ENCODE results near the gene CKS1B. TPM values are rescaled to one million over a fixed set of nuclear protein-coding genes. Genes with fewer than 3 reads are reported as not detected.
A peak's percentile ranks its signal among the peaks of the same experiment; 100 is the strongest.

The CKS1B gene
- total RNA-seq, 2 experiments from 2014 or later, result 197 to 205 TPM

- intact Hi-C loops (cut with micrococcal nuclease), result no loop called here
- peak overlapping the region; percentile 97 for H3K27ac Mint-ChIP-seq
- peaks cover 15% of the 10 kb centered on the region for H3K36me3 Mint-ChIP-seq
- peak overlapping the region; percentile 79 for H3K4me3 Mint-ChIP-seq
- peak; percentile 87 for DNase-seq
- ChIA-PET POLR2A (interaction anchor here (0.7 to 2.9 kb wide), 6 partner anchors 9 to 392 kb away, joined by 3 to 20 read pairs (median 4); partner anchors contain the start of genes PMVK and PYGO2), CTCF (interaction anchor here (0.6 to 5.3 kb wide), 13 partner anchors 9 to 392 kb away, joined by 3 to 38 read pairs (median 4); partner anchors contain the start of genes ADAM15, EFNA4, PMVK and PYGO2)
- H3K27me3 Mint-ChIP-seq, result no peaks in the 10 kb centered on the region
- H3K9me3 Mint-ChIP-seq, result no peaks in the 10 kb centered on the region
- peaks cover 74% of the 10 kb centered on the region for H3K4me1 Mint-ChIP-seq (ENCODE audit: low read depth)
These were observed 22.4 kb upstream of the CKS1B start for GRCh38 chr1:154951901-154952657.

GRCh38 chr1:154952664-154953063 lies 21.8 kb upstream of the CKS1B start:
- Mint-ChIP-seq H3K9me3 (no peaks in the 10 kb centered on the region), H3K4me3 (peak overlapping the region; percentile 79), H3K27ac (peak overlapping the region; percentile 97), H3K36me3 (peaks cover 14% of the 10 kb centered on the region), H3K27me3 (no peaks in the 10 kb centered on the region), H3K4me1 (ENCODE audit: low read depth) (peaks cover 78% of the 10 kb centered on the region)
- POLR2A ChIA-PET, result interaction anchor here (0.7 to 2.9 kb wide), 6 partner anchors 9 to 393 kb away, joined by 3 to 20 read pairs (median 4); partner anchors contain the start of genes PMVK and PYGO2
- intact Hi-C loops (cut with micrococcal nuclease), result no loop called here
- CTCF ChIA-PET, result interaction anchor here (0.6 to 5.3 kb wide), 13 partner anchors 8 to 393 kb away, joined by 3 to 38 read pairs (median 4); partner anchors contain the start of genes ADAM15, EFNA4, PMVK and PYGO2
- no peak for DNase-seq

GRCh38 chr1:154953611-154954038 lies 20.9 kb upstream of the CKS1B start:
- H3K27ac Mint-ChIP-seq, result peak overlapping the region; percentile 97
- intact Hi-C loops (cut with micrococcal nuclease), result no loop called here
- H3K4me3 Mint-ChIP-seq, result peak overlapping the region; percentile 92
- peaks cover 80% of the 10 kb centered on the region for H3K4me1 Mint-ChIP-seq (ENCODE audit: low read depth)
- ChIA-PET POLR2A (interaction anchor here (0.9 to 3.7 kb wide), 4 partner anchors 9 to 47 kb away, joined by 3 to 23 read pairs (median 16); partner anchors contain the start of genes PMVK and ZBTB7B), CTCF (interaction anchor here (1.1 to 5.3 kb wide), 9 partner anchors 7 to 108 kb away, joined by 3 to 38 read pairs (median 9); partner anchors contain the start of genes FLAD1, PMVK and PYGO2)
- DNase-seq, result no peak
- H3K9me3 Mint-ChIP-seq, result no peaks in the 10 kb centered on the region
- H3K27me3 Mint-ChIP-seq, result no peaks in the 10 kb centered on the region
- H3K36me3 Mint-ChIP-seq, result peaks cover 13% of the 10 kb centered on the region

GRCh38 chr1:154954541-154954940 lies 19.9 kb upstream of the CKS1B start:
- H3K4me3 Mint-ChIP-seq, result peak overlapping the region; percentile 92
- H3K9me3 Mint-ChIP-seq, result no peaks in the 10 kb centered on the region
- ChIA-PET POLR2A (interaction anchor here (0.6 to 3.7 kb wide), 8 partner anchors 10 to 96 kb away, joined by 3 to 23 read pairs (median 6); partner anchors contain the start of genes ADAM15, CKS1B, FLAD1 and PMVK), CTCF (interaction anchor here (1.0 to 5.3 kb wide), 11 partner anchors 15 to 107 kb away, joined by 3 to 38 read pairs (median 8); partner anchors contain the start of genes ADAM15, FLAD1 and PMVK)
- H3K27me3 Mint-ChIP-seq, result no peaks in the 10 kb centered on the region
- peaks cover 12% of the 10 kb centered on the region for H3K36me3 Mint-ChIP-seq
- intact Hi-C loops (cut with micrococcal nuclease), result no loop called here
- no peak for DNase-seq
- peaks cover 76% of the 10 kb centered on the region for H3K4me1 Mint-ChIP-seq (ENCODE audit: low read depth)
- H3K27ac Mint-ChIP-seq, result peak overlapping the region; percentile 97

GRCh38 chr1:154955039-154955717 lies 19.3 kb upstream of the CKS1B start:
- Mint-ChIP-seq H3K9me3 (no peaks in the 10 kb centered on the region), H3K27ac (peak overlapping the region; percentile 97), H3K36me3 (peaks cover 12% of the 10 kb centered on the region), H3K4me1 (ENCODE audit: low read depth) (peaks cover 79% of the 10 kb centered on the region), H3K27me3 (no peaks in the 10 kb centered on the region), H3K4me3 (peak overlapping the region; percentile 92)
- intact Hi-C loops (cut with micrococcal nuclease), result loop anchor here (1.0 kb wide), 5 partner anchors 18 to 130 kb away; partner anchors contain the start of genes CKS1B and EFNA4
- ChIA-PET CTCF (interaction anchor here (0.7 to 5.3 kb wide), 19 partner anchors 14 to 476 kb away, joined by 3 to 38 read pairs (median 6); partner anchors contain the start of genes ADAM15, FLAD1, LENEP and PMVK), POLR2A (interaction anchor here (0.5 to 3.7 kb wide), 12 partner anchors 12 to 239 kb away, joined by 3 to 23 read pairs (median 5); partner anchors contain the start of genes ADAM15, CKS1B, FLAD1 and PMVK)
- peak; percentile 94 for DNase-seq

GRCh38 chr1:154955718-154956543 lies 18.6 kb upstream of the CKS1B start, which contains the start of gene PBXIP1:
Gene PBXIP1, minus strand, starts transcription at chr1:154956099. Its CDS starts 2,378 bp downstream, at chr1:154953721.
- Mint-ChIP-seq H3K4me1 (ENCODE audit: low read depth) (peaks cover 75% of the 10 kb centered on the region), H3K27ac (peak within 1 kb of the TSS; percentile 97), H3K4me3 (peak within 1 kb of the TSS; percentile 92), H3K27me3 (no peaks in the 10 kb centered on the region), H3K36me3 (peaks cover 7% of the 10 kb centered on the region), H3K9me3 (no peaks in the 10 kb centered on the region)
- ChIA-PET CTCF (interaction anchor here (0.5 to 5.3 kb wide), 19 partner anchors 15 to 956 kb away, joined by 3 to 38 read pairs (median 6); partner anchors contain the start of genes ADAM15, FLAD1, LENEP and PMVK), POLR2A (interaction anchor here (0.5 to 3.7 kb wide), 10 partner anchors 15 to 238 kb away, joined by 3 to 23 read pairs (median 5); partner anchors contain the start of genes ADAM15, CKS1B, PMVK and ZBTB7B)
- DNase-seq, result peak; percentile 89
- intact Hi-C loops (cut with micrococcal nuclease), result loop anchor here (1.0 kb wide), 5 partner anchors 18 to 129 kb away; partner anchors contain the start of genes CKS1B and EFNA4

- Mint-ChIP-seq H3K27me3 (no peaks in the 10 kb centered on the region), H3K27ac (peak overlapping the region; percentile 97), H3K4me3 (peak overlapping the region; percentile 92), H3K36me3 (peaks cover 8% of the 10 kb centered on the region), H3K9me3 (no peaks in the 10 kb centered on the region), H3K4me1 (ENCODE audit: low read depth) (peaks cover 69% of the 10 kb centered on the region)
- intact Hi-C loops (cut with micrococcal nuclease), result no loop called here
- ChIA-PET POLR2A (interaction anchor here (0.6 to 3.7 kb wide), 7 partner anchors 16 to 238 kb away, joined by 3 to 23 read pairs (median 8); partner anchors contain the start of genes CKS1B, PMVK and ZBTB7B), CTCF (interaction anchor here (1.1 to 5.3 kb wide), 10 partner anchors 17 to 129 kb away, joined by 3 to 38 read pairs (median 8); partner anchors contain the start of genes ADAM15, FLAD1 and PMVK)
- DNase-seq, result no peak
These were observed 17.9 kb upstream of the CKS1B start for GRCh38 chr1:154956544-154956941.

GRCh38 chr1:154957091-154957657 lies 17.3 kb upstream of the CKS1B start:
- POLR2A ChIA-PET, result interaction anchor here (0.6 kb wide), 1 partner anchor 41 kb away, joined by 4 read pairs; no protein-coding TSS in a partner anchor
- H3K9me3 Mint-ChIP-seq, result no peaks in the 10 kb centered on the region
- H3K27ac Mint-ChIP-seq, result no peak overlapping the region
- peaks cover 63% of the 10 kb centered on the region for H3K4me1 Mint-ChIP-seq (ENCODE audit: low read depth)
- no peaks in the 10 kb centered on the region for H3K27me3 Mint-ChIP-seq
- CTCF ChIA-PET, result no interaction called here
- no peak for DNase-seq
- H3K36me3 Mint-ChIP-seq, result peaks cover 9% of the 10 kb centered on the region
- intact Hi-C loops (cut with micrococcal nuclease), result no loop called here
- no peak overlapping the region for H3K4me3 Mint-ChIP-seq

GRCh38 chr1:154958036-154958435 lies 16.4 kb upstream of the CKS1B start:
- ChIA-PET CTCF (no interaction called here), POLR2A (no interaction called here)
- no peak overlapping the region for H3K4me3 Mint-ChIP-seq
- H3K27me3 Mint-ChIP-seq, result no peaks in the 10 kb centered on the region
- intact Hi-C loops (cut with micrococcal nuclease), result no loop called here
- DNase-seq, result no peak
- peaks cover 62% of the 10 kb centered on the region for H3K4me1 Mint-ChIP-seq (ENCODE audit: low read depth)
- H3K27ac Mint-ChIP-seq, result no peak overlapping the region
- H3K36me3 Mint-ChIP-seq, result peaks cover 14% of the 10 kb centered on the region
- H3K9me3 Mint-ChIP-seq, result no peaks in the 10 kb centered on the region

DNA sequence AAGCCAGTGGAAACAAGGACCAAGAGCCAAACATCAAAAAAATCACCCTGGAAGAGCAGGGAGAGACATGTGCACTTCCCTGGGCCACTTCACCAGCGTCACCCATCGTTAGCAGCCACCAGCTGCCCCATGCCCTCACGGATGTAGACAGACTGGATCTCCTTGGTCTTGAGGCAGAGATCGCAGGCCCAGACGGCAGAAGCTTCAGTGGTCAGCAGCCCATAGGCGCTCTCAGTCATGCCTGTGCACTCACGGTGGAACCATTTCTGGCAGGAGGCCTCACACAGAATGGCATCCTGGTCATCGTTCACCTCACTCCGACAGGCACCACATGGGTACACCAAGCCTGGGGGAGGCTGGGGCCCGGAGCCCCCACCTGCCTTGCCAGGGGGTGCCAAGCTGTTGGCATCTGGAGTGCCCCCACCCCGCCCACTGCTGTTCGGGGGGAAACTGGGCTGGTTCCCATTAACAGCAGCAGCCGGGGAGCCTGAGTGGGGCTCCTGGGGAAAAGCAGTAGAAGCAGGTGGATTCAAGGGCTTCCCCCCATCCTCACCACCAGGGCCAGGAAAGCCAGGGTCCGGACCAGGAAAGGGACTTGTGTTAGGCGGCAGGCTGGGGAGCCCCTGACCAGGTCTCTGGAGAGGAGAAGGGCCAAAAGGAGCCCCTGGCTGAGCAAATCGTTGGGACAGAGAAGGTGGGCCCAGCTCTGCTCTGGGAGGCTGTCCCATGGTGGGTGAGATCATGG lies 15.6 kb upstream of the CKS1B start:
- CTCF ChIA-PET, result interaction anchor here (1.0 to 3.8 kb wide), 3 partner anchors 15 to 59 kb away, joined by 4 to 36 read pairs (median 35); partner anchors contain the start of gene CKS1B
- DNase-seq, result no peak
- intact Hi-C loops (cut with micrococcal nuclease), result no loop called here
- no peak overlapping the region for H3K27ac Mint-ChIP-seq
- POLR2A ChIA-PET, result no interaction called here
- H3K4me3 Mint-ChIP-seq, result peak overlapping the region; percentile 32
- peaks cover 62% of the 10 kb centered on the region for H3K4me1 Mint-ChIP-seq (ENCODE audit: low read depth)
- no peaks in the 10 kb centered on the region for H3K27me3 Mint-ChIP-seq
- H3K36me3 Mint-ChIP-seq, result peaks cover 17% of the 10 kb centered on the region
- H3K9me3 Mint-ChIP-seq, result no peaks in the 10 kb centered on the region

All from activated CD4-positive, alpha-beta memory T cell treated with anti-CD3 and anti-CD28 coated beads for 36 hours (primary cell).